CD14-positive monocyte (primary cell): ENCODE results near the gene DSC1. TPM values are rescaled to one million over a fixed set of nuclear protein-coding genes. Genes with fewer than 3 reads are reported as not detected.
"Not testable (repeated sequence)": the region's sequence is repeated elsewhere in the genome, so short reads cannot be mapped to it uniquely, and the experiment has no call there.

Source experiments
- DNase-seq, 3 donors: peaks; one replicate each; pipeline ENCODE4 v3.0.0-alpha.2; 2011 to 2022
- H2AFZ ChIP-seq: 2 replicates; pipeline ENCODE4 v1.6.0; 2012; ENCODE audit warnings: mild to moderate bottlenecking, low read depth, low read length, inconsistent platforms; ENCODE audit not compliant: insufficient read depth, poor library complexity, severe bottlenecking
- H3K27ac ChIP-seq, 2 donors: 1 replicate in 1 of 2; 2 replicates in 1 of 2; pipeline ENCODE4 v1.5.1; 2012 to 2013; ENCODE audit warnings: low read length in 2 of 2, control low read depth in 1 of 2, inconsistent platforms in 1 of 2, low read depth in 1 of 2, mild to moderate bottlenecking in 1 of 2
- H3K27me3 ChIP-seq, 2 donors: one replicate each; pipeline versions ENCODE4 v1.6.0 to v1.6.1; 2011 to 2013; ENCODE audit warnings: low read length in 2 of 2; ENCODE audit not compliant: control insufficient read depth in 2 of 2, insufficient read depth in 2 of 2
- H3K36me3 ChIP-seq, 2 donors: replicated peaks in 1 of 2; 1 replicate in 1 of 2; 2 replicates in 1 of 2; pipeline versions ENCODE4 v1.5.1 to v1.6.1; 2012 to 2013; ENCODE audit warnings: low read length in 2 of 2, control low read depth in 1 of 2, inconsistent platforms in 1 of 2, mild to moderate bottlenecking in 1 of 2; ENCODE audit not compliant: insufficient read depth in 2 of 2, control insufficient read depth in 1 of 2
- H3K4me1 ChIP-seq, 2 donors: 1 replicate in 1 of 2; 2 replicates in 1 of 2; pipeline versions ENCODE4 v1.5.1 to v1.6.1; 2012 to 2013; ENCODE audit warnings: low read length in 2 of 2, control low read depth in 1 of 2, inconsistent platforms in 1 of 2, mild to moderate bottlenecking in 1 of 2, moderate library complexity in 1 of 2; ENCODE audit not compliant: insufficient read depth in 2 of 2, control insufficient read depth in 1 of 2
- H3K4me2 ChIP-seq: replicated peaks from 2 replicates; pipeline ENCODE3; 2012; ENCODE audit warnings: low read length, moderate library complexity, mild to moderate bottlenecking; ENCODE audit not compliant: poor library complexity, severe bottlenecking; ENCODE audit errors: extremely low read depth
- H3K4me3 ChIP-seq, 3 experiments: fragments of 200-600 bp in 1 of 3; sonication (generic) in 1 of 3; replicated peaks in 1 of 3; 1 replicate in 2 of 3; 2 replicates in 1 of 3; pipeline ENCODE4 v1.5.1; 2011 to 2013; ENCODE audit warnings: low read length in 3 of 3, mild to moderate bottlenecking in 3 of 3, control low read depth in 2 of 3, low read depth in 2 of 3, inconsistent platforms in 1 of 3, moderate library complexity in 1 of 3
- H3K79me2 ChIP-seq: 2 replicates; pipeline ENCODE4 v1.6.0; 2012; ENCODE audit warnings: mild to moderate bottlenecking, control low read depth, inconsistent platforms, low read length, moderate library complexity; ENCODE audit not compliant: insufficient read depth
- H3K9ac ChIP-seq: 2 replicates; pipeline ENCODE4 v1.6.0; 2017; ENCODE audit warnings: low read length, mild to moderate bottlenecking; ENCODE audit not compliant: insufficient read depth, poor library complexity, severe bottlenecking
- H3K9me3 ChIP-seq, 2 donors: replicated peaks in 1 of 2; 1 replicate in 1 of 2; 2 replicates in 1 of 2; pipeline versions ENCODE4 v1.5.1 to v1.6.1; 2012 to 2013; ENCODE audit warnings: low read length in 2 of 2, control low read depth in 1 of 2; ENCODE audit not compliant: control insufficient read depth in 1 of 2, insufficient read depth in 1 of 2
- H4K20me1 ChIP-seq: 2 replicates; pipeline ENCODE4 v1.6.0; 2012; ENCODE audit warnings: mild to moderate bottlenecking, low read length, control low read depth, moderate library complexity; ENCODE audit not compliant: insufficient read depth
- H3K27ac Mint-ChIP-seq, 7 donors: one replicate each; pipeline ENCODE4 v1.8.0; 2020; ENCODE audit warnings: mild to moderate bottlenecking in 7 of 7, mixed read lengths in 7 of 7, moderate library complexity in 6 of 7, inconsistent platforms in 2 of 7
- H3K27me3 Mint-ChIP-seq, 3 donors: one replicate each; pipeline ENCODE4 v1.8.0; 2021 to 2022; ENCODE audit warnings: low read depth in 3 of 3, mild to moderate bottlenecking in 3 of 3, mixed read lengths in 3 of 3, moderate library complexity in 3 of 3, inconsistent platforms in 1 of 3
- H3K36me3 Mint-ChIP-seq, 2 donors: one replicate each; pipeline ENCODE4 v1.8.0; 2020; ENCODE audit warnings: mixed read lengths in 2 of 2, inconsistent platforms in 1 of 2, mild to moderate bottlenecking in 1 of 2
- H3K4me1 Mint-ChIP-seq: one replicate; pipeline ENCODE4 v1.8.0; 2020; ENCODE audit warnings: mild to moderate bottlenecking, mixed read lengths
- H3K4me3 Mint-ChIP-seq, 2 donors: one replicate each; pipeline ENCODE4 v1.8.0; 2020; ENCODE audit warnings: mild to moderate bottlenecking in 2 of 2, mixed read lengths in 2 of 2, moderate library complexity in 1 of 2
- H3K9me3 Mint-ChIP-seq, 7 donors: one replicate each; pipeline ENCODE4 v1.8.0; 2020 to 2022; ENCODE audit warnings: mixed read lengths in 7 of 7, mild to moderate bottlenecking in 6 of 7, moderate library complexity in 6 of 7, inconsistent platforms in 2 of 7
- WGBS: methylation state at CpG from one replicate; pipeline ENCODE4 v1.1.5; 2013; ENCODE audit warnings: missing lambda C conversion rate; ENCODE audit not compliant: insufficient coverage; 5-methylcytosine and 5-hydroxymethylcytosine counted together
- intact Hi-C, 2 donors: fragments of 100-400 bp; cut with micrococcal nuclease; formaldehyde crosslinking; loops; one replicate each; pipeline versions ENCODE4 v1.15.0 to v1.15.1; 2023
- polyA plus RNA-seq, 3 donors: library from polyadenylated mRNA; depleted of rRNA in 1 of 3; unstranded in 2 of 3; stranded (reverse) in 1 of 3; fragments of 300-500 nt in 2 of 3; fragments of >200 nt in 1 of 3; fragmentation: Illumina TruSeq in 2 of 3; gene quantifications; 1 replicate in 2 of 3; 2 replicates in 1 of 3; pipeline ENCODE4 v1.2.3, GENCODE V29; 2012 to 2021
- TF ChIP-seq, protein P1 (sequence below): fragments of 200-600 bp; IDR thresholded peaks from one replicate; pipeline ENCODE4 v1.8.0; 2022; ENCODE audit warnings: antibody characterized with exemption, mild to moderate bottlenecking

Gene DSC1
- polyA plus RNA-seq, 3 donors = not detected

GRCh38 chr18:31183302-31183701 is 20.6 kb upstream of the DSC1 start:
- H3K27me3 ChIP-seq = no peaks in the 10 kb centered on the region
- no peaks in the 10 kb centered on the region for H4K20me1 ChIP-seq
- no peak overlapping the region for H3K27ac Mint-ChIP-seq
- no CpG with 5 or more reads among the region's 2 CpGs for WGBS
- no peak overlapping the region for H2AFZ ChIP-seq
- H3K4me1 Mint-ChIP-seq = no peaks in the 10 kb centered on the region
- H3K27ac ChIP-seq = no peak overlapping the region
- no peaks in the 10 kb centered on the region for H3K9me3 ChIP-seq
- H3K4me3 Mint-ChIP-seq = no peak overlapping the region
- H3K79me2 ChIP-seq = no peaks in the 10 kb centered on the region
- intact Hi-C loops = no loop called here
- DNase-seq = no peak
- no peaks in the 10 kb centered on the region for H3K36me3 Mint-ChIP-seq
- H3K4me3 ChIP-seq = no peak overlapping the region
- TF ChIP-seq, protein P1, sequence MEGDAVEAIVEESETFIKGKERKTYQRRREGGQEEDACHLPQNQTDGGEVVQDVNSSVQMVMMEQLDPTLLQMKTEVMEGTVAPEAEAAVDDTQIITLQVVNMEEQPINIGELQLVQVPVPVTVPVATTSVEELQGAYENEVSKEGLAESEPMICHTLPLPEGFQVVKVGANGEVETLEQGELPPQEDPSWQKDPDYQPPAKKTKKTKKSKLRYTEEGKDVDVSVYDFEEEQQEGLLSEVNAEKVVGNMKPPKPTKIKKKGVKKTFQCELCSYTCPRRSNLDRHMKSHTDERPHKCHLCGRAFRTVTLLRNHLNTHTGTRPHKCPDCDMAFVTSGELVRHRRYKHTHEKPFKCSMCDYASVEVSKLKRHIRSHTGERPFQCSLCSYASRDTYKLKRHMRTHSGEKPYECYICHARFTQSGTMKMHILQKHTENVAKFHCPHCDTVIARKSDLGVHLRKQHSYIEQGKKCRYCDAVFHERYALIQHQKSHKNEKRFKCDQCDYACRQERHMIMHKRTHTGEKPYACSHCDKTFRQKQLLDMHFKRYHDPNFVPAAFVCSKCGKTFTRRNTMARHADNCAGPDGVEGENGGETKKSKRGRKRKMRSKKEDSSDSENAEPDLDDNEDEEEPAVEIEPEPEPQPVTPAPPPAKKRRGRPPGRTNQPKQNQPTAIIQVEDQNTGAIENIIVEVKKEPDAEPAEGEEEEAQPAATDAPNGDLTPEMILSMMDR = no peak
- peaks cover 0 to 1% (median 1%) of the 10 kb centered on the region in 3 donors for H3K27me3 Mint-ChIP-seq
- H3K36me3 ChIP-seq = no peaks in the 10 kb centered on the region
- H3K9ac ChIP-seq = no peak overlapping the region
- H3K4me2 ChIP-seq = no peak overlapping the region
- H3K9me3 Mint-ChIP-seq = peaks cover 0 to 4% (median 0%) of the 10 kb centered on the region in 7 donors
- no peaks in the 10 kb centered on the region for H3K4me1 ChIP-seq

DNA sequence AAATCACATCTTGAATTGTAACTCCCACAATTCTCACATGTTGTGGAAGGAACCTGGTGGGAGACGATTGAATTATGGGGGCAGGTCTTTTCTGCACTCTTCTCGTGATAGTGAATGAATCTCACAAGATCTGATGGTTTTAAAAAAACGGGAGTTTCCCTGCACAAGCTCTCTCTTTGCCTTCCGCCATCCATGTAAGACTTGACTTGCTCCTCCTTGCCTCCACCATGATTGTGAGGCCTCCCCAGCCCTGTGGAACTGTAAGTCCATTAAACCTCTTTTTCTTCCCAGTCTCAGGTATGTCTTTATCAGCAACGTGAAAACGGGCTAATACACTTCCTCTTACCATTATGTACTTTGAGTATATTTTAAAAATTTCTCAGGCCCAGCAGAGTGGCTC is 14.7 kb upstream of the DSC1 start:
- DNase-seq, H3K4me3 Mint-ChIP-seq, H3K27ac Mint-ChIP-seq, H3K36me3 ChIP-seq, H3K9ac ChIP-seq, H3K4me1 Mint-ChIP-seq, H3K4me2 ChIP-seq, intact Hi-C loops, H2AFZ ChIP-seq, H3K4me3 ChIP-seq, H3K27ac ChIP-seq, H3K4me1 ChIP-seq, H4K20me1 ChIP-seq, H3K9me3 ChIP-seq, H3K27me3 ChIP-seq, H3K36me3 Mint-ChIP-seq, H3K27me3 Mint-ChIP-seq, H3K79me2 ChIP-seq: not testable (repeated sequence)
- 85% methylated on average over 2 of the region's 6 CpGs for WGBS
- peaks cover 2 to 12% (median 4%) of the 10 kb centered on the region in 7 donors for H3K9me3 Mint-ChIP-seq
